CD4-positive, alpha-beta T cell (primary cell): ENCODE results near the gene PLCB2. TPM values are rescaled to one million over a fixed set of nuclear protein-coding genes. Genes with fewer than 3 reads are reported as not detected.

Experiments
- ATAC-seq: fragments of 200-7000 bp; cut with Tn5 transposase; one replicate; pipeline ENCODE4 v1.10.0; 2022; ENCODE audit warnings: mild to moderate bottlenecking; ENCODE audit not compliant: poor library complexity
- CTCF ChIA-PET: fragments of 350-600 bp; sonication (Branson Sonifier 250); formaldehyde crosslinking; loops from one replicate; lab custom pipeline; 2021; ENCODE audit warnings: antibody characterized with exemption, inconsistent platforms; lab: Charles Lee
- POLR2A ChIA-PET: fragments of 350-600 bp; sonication (Branson Sonifier 250); formaldehyde crosslinking; loops from one replicate; lab custom pipeline; 2021; ENCODE audit warnings: antibody characterized with exemption, inconsistent platforms; lab: Charles Lee
- DNase-seq, 14 experiments: peaks; one replicate each; pipeline ENCODE4 v3.0.0-alpha.2; 2013 to 2020; ENCODE audit warnings: mixed read lengths in 2 of 14
- H3K27ac ChIP-seq, 2 donors: one replicate each; pipeline versions ENCODE4 v1.5.1 to v1.7.0; 2013; ENCODE audit warnings: low read length in 2 of 2, low read depth in 1 of 2, mild to moderate bottlenecking in 1 of 2
- H3K27me3 ChIP-seq, 2 experiments: 1 replicate in 1 of 2; 2 replicates in 1 of 2; pipeline versions ENCODE4 v1.6.1 to v1.7.0; 2013; ENCODE audit warnings: low read length in 2 of 2, control low read depth in 1 of 2, mild to moderate bottlenecking in 1 of 2, moderate library complexity in 1 of 2; ENCODE audit not compliant: insufficient read depth in 2 of 2, control insufficient read depth in 1 of 2
- H3K36me3 ChIP-seq: one replicate; pipeline ENCODE4 v1.6.1; 2013; ENCODE audit warnings: low read length, control low read depth; ENCODE audit not compliant: insufficient read depth
- H3K4me1 ChIP-seq: one replicate; pipeline ENCODE4 v1.6.1; 2013; ENCODE audit warnings: low read length, control low read depth; ENCODE audit not compliant: insufficient read depth
- H3K4me3 ChIP-seq: one replicate; pipeline ENCODE4 v1.5.1; 2013; ENCODE audit warnings: mild to moderate bottlenecking, low read length, moderate library complexity
- H3K9me3 ChIP-seq, 2 experiments: 1 replicate in 1 of 2; 2 replicates in 1 of 2; pipeline versions ENCODE4 v1.6.1 to v1.7.0; 2013; ENCODE audit warnings: low read length in 2 of 2, mild to moderate bottlenecking in 2 of 2, control low read depth in 1 of 2, moderate library complexity in 1 of 2; ENCODE audit not compliant: control insufficient read depth in 1 of 2, insufficient read depth in 1 of 2
- H3K27ac Mint-ChIP-seq: one replicate; pipeline ENCODE4 v1.8.0; 2020; ENCODE audit warnings: mixed read lengths
- H3K27me3 Mint-ChIP-seq: one replicate; pipeline ENCODE4 v1.8.0; 2021; ENCODE audit warnings: mixed read lengths
- H3K36me3 Mint-ChIP-seq: one replicate; pipeline ENCODE4 v1.8.0; 2021; ENCODE audit warnings: low read depth, mixed read lengths
- H3K4me1 Mint-ChIP-seq: one replicate; pipeline ENCODE4 v1.8.0; 2021; ENCODE audit warnings: low read depth, mixed read lengths
- H3K4me3 Mint-ChIP-seq: one replicate; pipeline ENCODE4 v1.8.0; 2020; ENCODE audit warnings: mild to moderate bottlenecking, mixed read lengths
- H3K9me3 Mint-ChIP-seq: one replicate; pipeline ENCODE4 v1.8.0; 2020; ENCODE audit warnings: mixed read lengths
- CTCF ChIP-seq: fragments of 200-600 bp; IDR thresholded peaks from one replicate; pipeline ENCODE4 v1.8.0; 2022; ENCODE audit warnings: antibody characterized with exemption, mild to moderate bottlenecking
- intact Hi-C, 2 experiments: fragments of 100-400 bp; cut with DNase I in 1 of 2; cut with micrococcal nuclease in 1 of 2; formaldehyde crosslinking; loops; one replicate each; pipeline versions ENCODE4 v1.15.1 to v1.9.0; 2023 to 2025; cut with DNase I, micrococcal nuclease
- total RNA-seq, 174 experiments: library from RNA in 2 of 174; stranded (reverse) in 2 of 174; gene quantifications; one replicate each; pipeline ENCODE4 v1.2.3 and lab custom pipeline; 2021 to 2026

Gene PLCB2
- total RNA-seq, 2 experiments from 2014 or later: 206 to 222 TPM

GRCh38 chr15:40276927-40277326 lies 30.8 kb downstream of the PLCB2 start:
- no peak for TF ChIP-seq CTCF
- Histone ChIP-seq H3K4me1 (peaks cover 18% of the 10 kb centered on the region), H3K27me3 (peaks cover 32 to 39% of the 10 kb centered on the region in 2 experiments), H3K4me3 (no peak overlapping the region), H3K27ac (no peak overlapping the region), H3K9me3 (peaks cover 0 to 16% of the 10 kb centered on the region in 2 experiments), H3K36me3 (no peaks in the 10 kb centered on the region)
- H3K27ac Mint-ChIP-seq: no peak overlapping the region
- H3K4me3 Mint-ChIP-seq: no peak overlapping the region
- H3K4me1 Mint-ChIP-seq: peaks cover 12% of the 10 kb centered on the region
- intact Hi-C loops: loop anchor here in 1 of 2 experiments (10.0 kb wide), 1 partner anchor 1572 kb away; no protein-coding TSS in a partner anchor
- ChIA-PET POLR2A (no interaction called here), CTCF (interaction anchor here (3.8 kb wide), 1 partner anchor 33 kb away, joined by 45 read pairs; the partner anchor contains the start of gene PLCB2)
- H3K36me3 Mint-ChIP-seq: no peaks in the 10 kb centered on the region
- DNase-seq (no peak), ATAC-seq (no peak)
- no peaks in the 10 kb centered on the region for H3K9me3 Mint-ChIP-seq
- peaks cover 38% of the 10 kb centered on the region for H3K27me3 Mint-ChIP-seq

- POLR2A ChIA-PET: interaction anchor here (0.8 kb wide), 1 partner anchor 47 kb away, joined by 3 read pairs; no protein-coding TSS in a partner anchor
- Mint-ChIP-seq H3K4me1 (peaks cover 12% of the 10 kb centered on the region), H3K27me3 (peaks cover 34% of the 10 kb centered on the region)
Observed at GRCh38 chr15:40275954-40276353, 31.8 kb downstream of the PLCB2 start.

GRCh38 chr15:40275523-40275922 lies 32.2 kb downstream of the PLCB2 start:
- POLR2A ChIA-PET: interaction anchor here (0.8 to 2.7 kb wide), 2 partner anchors 32 to 48 kb away, joined by 3 to 11 read pairs; partner anchors contain the start of gene PLCB2
- CTCF ChIA-PET: interaction anchor here (1.0 to 3.0 kb wide), 2 partner anchors 74 to 229 kb away, joined by 4 to 46 read pairs; no protein-coding TSS in a partner anchor
- Histone ChIP-seq H3K4me1 (peaks cover 13% of the 10 kb centered on the region), H3K36me3 (no peaks in the 10 kb centered on the region), H3K27me3 (peaks cover 21 to 28% of the 10 kb centered on the region in 2 experiments), H3K9me3 (peaks cover 0 to 8% of the 10 kb centered on the region in 2 experiments), H3K4me3 (no peak overlapping the region), H3K27ac (no peak overlapping the region)
- H3K36me3 Mint-ChIP-seq: no peaks in the 10 kb centered on the region
- no peak for TF ChIP-seq CTCF
- H3K4me1 Mint-ChIP-seq: peaks cover 12% of the 10 kb centered on the region
- H3K9me3 Mint-ChIP-seq: no peaks in the 10 kb centered on the region
- no peak overlapping the region for H3K27ac Mint-ChIP-seq
- no peak overlapping the region for H3K4me3 Mint-ChIP-seq
- ATAC-seq (no peak), DNase-seq (no peak)
- H3K27me3 Mint-ChIP-seq: peaks cover 30% of the 10 kb centered on the region
- intact Hi-C loops: loop anchor here (1.0 to 10.0 kb wide), 4 partner anchors 31 to 1571 kb away; partner anchors contain the start of gene PLCB2 (in 1 of the 2)

More at GRCh38 chr15:40275954-40276353, 31.8 kb downstream of the PLCB2 start:
- Histone ChIP-seq H3K27me3 (peaks cover 25 to 33% of the 10 kb centered on the region in 2 experiments), H3K9me3 (peaks cover 0 to 8% of the 10 kb centered on the region in 2 experiments), H3K27ac (no peak overlapping the region), H3K4me3 (no peak overlapping the region), H3K36me3 (no peaks in the 10 kb centered on the region), H3K4me1 (peaks cover 13% of the 10 kb centered on the region)
- ATAC-seq (no peak), DNase-seq (no peak)
- Mint-ChIP-seq H3K9me3 (no peaks in the 10 kb centered on the region), H3K4me3 (no peak overlapping the region), H3K27ac (no peak overlapping the region), H3K36me3 (no peaks in the 10 kb centered on the region)
- intact Hi-C loops: loop anchor here (1.0 to 10.0 kb wide), 4 partner anchors 31 to 1571 kb away; partner anchors contain the start of gene PLCB2 (in 1 of the 2)
- CTCF ChIA-PET: no interaction called here
- no peak for TF ChIP-seq CTCF
